Measurements from ENCODE around the gene PRDM1.

PRDM1 gene

DNA sequence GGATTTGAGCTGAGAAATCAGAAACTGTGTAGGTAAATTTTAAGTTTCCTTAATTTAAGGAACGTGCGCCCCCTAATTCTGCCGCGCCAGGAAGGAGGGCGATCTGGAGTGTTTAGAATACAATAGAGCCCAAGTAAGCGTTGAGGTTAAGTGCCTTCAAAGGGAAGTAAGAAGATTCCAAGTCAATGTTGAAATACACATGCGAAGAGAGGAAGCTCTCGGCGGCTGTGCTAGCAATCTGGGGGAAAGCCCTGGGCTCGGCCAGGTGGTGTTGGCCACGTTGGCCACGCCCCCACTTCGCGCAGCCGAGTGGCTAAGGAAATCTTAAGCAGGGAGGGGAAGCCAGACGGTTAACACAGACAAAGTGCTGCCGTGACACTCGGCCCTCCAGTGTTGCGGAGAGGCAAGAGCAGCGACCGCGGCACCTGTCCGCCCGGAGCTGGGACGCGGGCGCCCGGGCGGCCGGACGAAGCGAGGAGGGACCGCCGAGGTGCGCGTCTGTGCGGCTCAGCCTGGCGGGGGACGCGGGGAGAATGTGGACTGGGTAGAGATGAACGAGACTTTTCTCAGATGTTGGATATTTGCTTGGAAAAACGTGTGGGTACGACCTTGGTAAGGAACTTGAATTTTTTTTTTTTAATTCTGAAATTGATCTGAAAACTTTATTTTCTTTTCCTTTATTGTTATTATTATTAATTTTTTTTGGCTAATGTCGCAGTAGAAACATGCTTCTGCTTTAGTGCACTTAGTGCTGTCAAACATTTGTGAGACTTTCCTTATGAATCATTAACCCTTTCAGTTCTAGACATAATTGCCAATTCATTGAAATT is at the start of gene PRDM1:
TSS of gene PRDM1 (plus strand) at position 353 of the 830 bp plus-strand sequence. CDS start at position 571, 218 bp downstream.
- peak; percentile 89 for DNase-seq (ENCODE audit: extremely low read depth, insufficient read length)

DNA sequence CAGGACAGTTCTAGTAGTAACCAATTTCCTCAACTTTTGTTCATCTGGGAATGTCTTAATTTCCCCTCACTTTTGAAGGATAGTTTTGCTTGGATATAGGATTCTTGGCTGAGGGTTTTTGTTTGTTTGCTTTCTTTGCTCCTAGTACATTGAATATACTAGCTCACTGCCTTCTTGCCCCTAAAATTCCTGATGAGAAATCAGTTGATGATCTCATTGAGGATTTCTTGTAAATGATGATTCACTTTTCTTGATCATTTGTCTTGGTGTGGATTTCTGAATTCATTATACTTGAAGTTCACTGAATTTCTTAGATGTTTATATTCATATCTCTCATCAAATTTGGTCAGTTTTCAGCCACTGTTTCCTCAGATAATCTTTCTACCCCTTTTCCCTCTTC is 49.1 kb upstream of the PRDM1 start:
- Histone ChIP-seq H3K4me3 (replicated peaks; ENCODE audit: low read depth, low read length) (no peak overlapping the region), H3K27me3 (replicated peaks; ENCODE audit: control insufficient read depth, insufficient read depth, low read length) (peaks cover 1% of the 10 kb centered on the region; the same call in 1 of the 2 replicates), H3K36me3 (ENCODE audit: control insufficient read depth, insufficient read depth, low read length) (no peaks in the 10 kb centered on the region)
- DNase-seq (ENCODE audit: extremely low read depth, insufficient read length): no peak
- no peak for TF ChIP-seq CTCF (IDR thresholded peaks at IDR 0.05; ENCODE audit: insufficient read depth, low read length, poor library complexity, severe bottlenecking)

More for the DNA sequence above, at the start of gene PRDM1:
- H3K36me3 ChIP-seq (ENCODE audit: control insufficient read depth, insufficient read depth, low read length): peaks cover 1% of the 10 kb centered on the region
- no peaks in the 10 kb centered on the region for H3K27me3 ChIP-seq (replicated peaks; ENCODE audit: control insufficient read depth, insufficient read depth, low read length)
- H3K4me3 ChIP-seq (replicated peaks; ENCODE audit: low read depth, low read length): peak within 1 kb of the TSS; percentile 70
- peak; percentile 30 for TF ChIP-seq CTCF (IDR thresholded peaks at IDR 0.05; ENCODE audit: insufficient read depth, low read length, poor library complexity, severe bottlenecking)

DNA sequence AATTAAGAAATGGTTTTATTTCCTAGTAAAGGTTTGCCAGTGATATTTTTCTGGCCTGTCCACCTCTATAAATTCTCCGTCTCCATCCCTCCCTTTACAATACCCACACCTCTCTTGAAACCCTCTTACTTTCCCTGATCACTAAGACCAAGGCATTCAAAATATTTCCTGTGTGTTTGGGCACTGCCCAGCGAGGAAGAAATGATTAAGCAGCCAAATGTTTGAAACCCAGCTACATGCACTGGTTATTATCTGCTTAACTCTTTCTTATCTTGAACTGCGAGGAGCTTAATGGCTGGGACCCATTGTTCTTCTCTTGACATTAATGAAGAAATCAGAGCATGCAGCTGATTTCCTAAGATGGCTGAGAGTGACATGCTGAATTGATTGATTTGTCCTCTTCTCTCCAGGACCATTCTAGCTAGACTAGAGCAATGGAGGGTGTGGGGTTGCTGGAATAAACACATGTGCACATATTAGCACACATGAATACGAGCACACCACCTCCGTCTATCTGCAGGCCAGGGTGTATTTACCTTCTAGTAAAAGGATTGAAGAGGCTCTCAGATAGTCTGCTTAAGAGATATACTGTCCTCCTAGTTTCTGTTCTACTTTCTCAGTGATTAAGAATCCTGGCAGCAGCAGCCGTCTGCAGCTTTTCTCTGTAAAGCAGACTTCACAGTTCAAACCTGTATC is 46.1 kb upstream of the PRDM1 start:
- no peak for TF ChIP-seq CTCF (IDR thresholded peaks at IDR 0.05; ENCODE audit: insufficient read depth, low read length, poor library complexity, severe bottlenecking)
- Histone ChIP-seq H3K36me3 (ENCODE audit: control insufficient read depth, insufficient read depth, low read length) (no peaks in the 10 kb centered on the region), H3K27me3 (replicated peaks; ENCODE audit: control insufficient read depth, insufficient read depth, low read length) (peaks cover 1% of the 10 kb centered on the region; the same call in 1 of the 2 replicates), H3K4me3 (replicated peaks; ENCODE audit: low read depth, low read length) (no peak overlapping the region)
- DNase-seq (ENCODE audit: extremely low read depth, insufficient read length): no peak

DNA sequence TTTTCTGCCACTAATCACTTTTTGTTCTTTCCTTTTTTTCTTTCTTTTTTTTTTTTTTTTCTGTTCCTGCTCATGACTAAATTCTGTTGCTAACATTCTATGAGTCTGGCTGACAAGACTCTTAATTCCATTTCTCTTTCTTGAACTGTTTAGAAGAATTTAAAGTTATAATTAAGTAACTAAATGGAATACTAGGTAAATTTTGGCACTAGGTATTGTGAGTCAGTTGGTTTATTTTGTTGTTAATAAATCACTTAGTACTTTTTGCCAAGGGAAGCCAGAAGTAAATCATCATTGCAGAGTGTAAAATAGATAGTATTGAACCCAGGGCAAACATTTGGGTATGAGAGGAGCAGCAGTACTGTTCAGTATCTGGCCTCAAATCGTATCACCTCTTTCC is 42.0 kb upstream of the PRDM1 start:
- no peak for DNase-seq (ENCODE audit: extremely low read depth, insufficient read length)
- H3K4me3 ChIP-seq (replicated peaks; ENCODE audit: low read depth, low read length): no peak overlapping the region
- no peaks in the 10 kb centered on the region for H3K27me3 ChIP-seq (replicated peaks; ENCODE audit: control insufficient read depth, insufficient read depth, low read length)
- TF ChIP-seq CTCF (IDR thresholded peaks at IDR 0.05; ENCODE audit: insufficient read depth, low read length, poor library complexity, severe bottlenecking): no peak
- H3K36me3 ChIP-seq (ENCODE audit: control insufficient read depth, insufficient read depth, low read length): no peaks in the 10 kb centered on the region

- H3K36me3 ChIP-seq (ENCODE audit: control insufficient read depth, insufficient read depth, low read length): no peaks in the 10 kb centered on the region
- H3K4me3 ChIP-seq (replicated peaks; ENCODE audit: low read depth, low read length): no peak overlapping the region
- DNase-seq (ENCODE audit: extremely low read depth, insufficient read length): no peak
- TF ChIP-seq CTCF (IDR thresholded peaks at IDR 0.05; ENCODE audit: insufficient read depth, low read length, poor library complexity, severe bottlenecking): no peak
- H3K27me3 ChIP-seq (replicated peaks; ENCODE audit: control insufficient read depth, insufficient read depth, low read length): no peaks in the 10 kb centered on the region
These were observed 41.1 kb upstream of the PRDM1 start for GRCh38 chr6:106045077-106045476.
